Hepatocyte (in vitro differentiated cells): ENCODE measurements around the gene CDK9.

Source experiments
- CTCF ChIP-seq: fragments of 200-600 bp; sonication (generic); IDR thresholded peaks from 2 replicates; pipeline ENCODE4 v1.5.1; 2016; ENCODE audit warnings: antibody characterized with exemption, mild to moderate bottlenecking; ENCODE audit not compliant: poor library complexity
- EZH2 ChIP-seq: fragments of 200-600 bp; sonication (generic); IDR thresholded peaks from 2 replicates; pipeline ENCODE4 v1.6.1; 2016; ENCODE audit warnings: antibody characterized with exemption, mild to moderate bottlenecking, borderline replicate concordance

- TF ChIP-seq CTCF = no peak
- no peak for TF ChIP-seq EZH2
Observed at GRCh38 chr9:127792417-127793031, 6.7 kb downstream of the CDK9 start.
